ENCODE data around the gene TULP1. TPM values are rescaled to one million over a fixed set of nuclear protein-coding genes. Genes with fewer than 3 reads are reported as not detected.

Gene TULP1
- total and polyA plus RNA-seq, 2 of the 8 experiments (the other 6 are each of a cell fraction or from before 2014, with no cell fraction given), result 3.2 to 6.8 TPM

GRCh38 chr6:35483490-35483889 lies 29.2 kb downstream of the TULP1 start:
- Histone ChIP-seq H2AK5ac (ENCODE audit: low read depth, low read length) (no peak overlapping the region), H4K8ac (ENCODE audit: extremely low read depth, insufficient read depth, low read length) (no peak overlapping the region), H2BK120ac (replicated peaks; ENCODE audit: low read depth, low read length) (no peak overlapping the region), H2BK5ac (ENCODE audit: low read depth, low read length) (no peak overlapping the region), H2BK20ac (ENCODE audit: low read length) (no peak overlapping the region), H3K27me3 (replicated peaks in 1 of 4; ENCODE audit: control insufficient read depth in 3 of 4, extremely low read depth in 1 of 4, insufficient read depth in 3 of 4, low read length in 3 of 4) (no peaks in the 10 kb centered on the region; a peak in 1 of 7 replicates), H4K5ac (ENCODE audit: insufficient read length, low read depth, low read length) (no peak overlapping the region), H2BK12ac (ENCODE audit: low read depth, low read length) (no peak overlapping the region), H3K27ac (ENCODE audit: low read depth, low read length) (no peak overlapping the region), H2AFZ (ENCODE audit: low read length) (no peak overlapping the region), H4K20me1 (replicated peaks in 1 of 2; ENCODE audit: control insufficient read depth in 1 of 2, insufficient read depth in 2 of 2, low read length in 2 of 2) (peaks cover 0 to 5% of the 10 kb centered on the region in 2 experiments), H3K4me2 (ENCODE audit: insufficient read depth in 1 of 2, low read depth in 2 of 2, low read length in 2 of 2) (no peak overlapping the region), H3K23me2 (ENCODE audit: low read depth, low read length) (peaks cover 5% of the 10 kb centered on the region; the same call in 1 of the 2 replicates), H3K4me1 (replicated peaks in 1 of 4; ENCODE audit: control insufficient read depth in 3 of 4, insufficient read depth in 4 of 4, low read length in 3 of 4) (peaks cover 21 to 37% (median 31%) of the 10 kb centered on the region in 4 experiments), H3K4ac (replicated peaks; ENCODE audit: insufficient read length, low read depth, low read length) (no peak overlapping the region), H3K14ac (ENCODE audit: insufficient read length) (no peak overlapping the region), H3K56ac (replicated peaks; ENCODE audit: insufficient read length, low read depth, low read length) (no peak overlapping the region), H3K18ac (ENCODE audit: extremely low read depth, low read length) (no peak overlapping the region), H3K4me3 (ENCODE audit: extremely low read depth in 1 of 4, insufficient read depth in 2 of 4, low read depth in 3 of 4, low read length in 4 of 4) (no peak overlapping the region), H2BK15ac (ENCODE audit: low read length) (no peak overlapping the region), H3K9me3 (ENCODE audit: insufficient read depth in 2 of 2, low read depth in 1 of 2, low read length in 1 of 2) (no peaks in the 10 kb centered on the region), H4K91ac (replicated peaks; ENCODE audit: insufficient read length, low read length) (no peak overlapping the region), H3K79me2 (ENCODE audit: control insufficient read depth in 1 of 2, insufficient read depth in 2 of 2, low read length in 2 of 2) (peaks cover 0 to 10% of the 10 kb centered on the region in 2 experiments; a peak in 2 of 4 replicates), H3K36me3 (ENCODE audit: control insufficient read depth in 2 of 4, insufficient read depth in 4 of 4, low read length in 3 of 4) (peaks cover 0 to 10% (median 2%) of the 10 kb centered on the region in 4 experiments; a peak in 2 of 8 replicates), H3K9ac (replicated peaks in 1 of 4; ENCODE audit: extremely low read depth in 1 of 4, low read depth in 3 of 4, low read length in 3 of 4) (no peak overlapping the region), H3K23ac (ENCODE audit: insufficient read length) (no peak overlapping the region), H3K79me1 (ENCODE audit: low read depth, low read length) (peaks cover 6% of the 10 kb centered on the region)
- DNase-seq (ENCODE audit: low read depth in 1 of 2, low spot score in 2 of 2), result no peak
- ChIA-PET POLR2A (ENCODE audit: partially characterized antibody) (interaction anchor here (0.9 to 37.6 kb wide), 3 partner anchors 6 to 31 kb away, joined by 3 to 1319 read pairs (median 1319); partner anchors contain the start of genes FANCE, RPL10A and TEAD3), CTCF (ENCODE audit: partially characterized antibody) (interaction anchor here (0.6 to 4.7 kb wide), 7 partner anchors 12 to 187 kb away, joined by 3 to 28 read pairs (median 4); partner anchors contain the start of genes DEF6, RPL10A and TEAD3)
- FAIRE-seq, result no peak
- WGBS, 2 experiments (ENCODE audit: extremely low coverage in 1 of 2, insufficient coverage in 1 of 2, insufficient read length in 1 of 2, insufficient replicate concordance in 2 of 2, low coverage in 1 of 2, low lambda C conversion rate in 2 of 2, missing lambda C conversion rate in 1 of 2), result 78% methylated on average over 3 of the region's 3 CpGs; no CpG with 5 or more reads in 1 of the 2 experiments
- TF ChIP-seq RXRA (IDR thresholded peaks at IDR 0.05; ENCODE audit: insufficient read depth, low read depth, low read length) (no peak), KDM4A (IDR thresholded peaks at IDR 0.05; ENCODE audit: low read depth, low read length, severe bottlenecking) (no peak), EGR1 (IDR thresholded peaks at IDR 0.05; ENCODE audit: borderline replicate concordance, low read depth, low read length) (no peak), JUND (IDR thresholded peaks at IDR 0.05; ENCODE audit: low read length) (no peak), CBX8 (IDR thresholded peaks at IDR 0.05; ENCODE audit: borderline replicate concordance, low read depth, low read length) (no peak), KDM1A (IDR thresholded peaks at IDR 0.05; ENCODE audit: borderline replicate concordance, low read length) (no peak), POU5F1 (IDR thresholded peaks at IDR 0.05; ENCODE audit: low read depth, low read length) (no peak), NRF1 (IDR thresholded peaks at IDR 0.05; ENCODE audit: low read depth, low read length) (no peak), RNF2 (IDR thresholded peaks at IDR 0.05; ENCODE audit: borderline replicate concordance, low read depth, low read length, missing control alignments, poor library complexity, severe bottlenecking) (no peak), SP4 (IDR thresholded peaks at IDR 0.05; ENCODE audit: low read length) (no peak), CHD1 (IDR thresholded peaks at IDR 0.05; ENCODE audit: low read depth, low read length) (no peak), SP1 (IDR thresholded peaks at IDR 0.05; ENCODE audit: low read depth, low read length) (no peak), SIN3A (conservative IDR thresholded peaks at IDR 0.05 in 1 of 2, IDR thresholded peaks at IDR 0.05 in 1 of 2; ENCODE audit: low read depth in 1 of 2, low read length in 2 of 2) (no peak)
